GM12878 (cell line): ENCODE data around the gene BPIFA3. TPM values are rescaled to one million over a fixed set of nuclear protein-coding genes. Genes with fewer than 3 reads are reported as not detected.

ENCODE experiments used
- ATAC-seq: fragments of 200-7000 bp; cut with Tn5 transposase; 3 replicates; pipeline ENCODE4 v1.9.1; 2020; ENCODE audit warnings: mild to moderate bottlenecking, moderate library complexity
- BruUV-seq: library from RNA; stranded (reverse); fragments of 400-500 nt; replicated peaks from 2 replicates; lab custom pipeline; 2021; lab: Mats Ljungman, UMichigan
- CTCF ChIA-PET: fragments of 300-600 bp; sonication (Branson Sonifier 250); formaldehyde crosslinking; extraction: SDS; loops from one replicate; lab custom pipeline; 2021; ENCODE audit warnings: inconsistent platforms; lab: Yijun Ruan, JAX
- POLR2A ChIA-PET: fragments of 350-600 bp; formaldehyde crosslinking; extraction: SDS; loops from one replicate; lab custom pipeline; 2021; ENCODE audit warnings: inconsistent platforms; lab: Charles Lee
- RAD21 ChIA-PET: fragments of 300-600 bp; sonication (Branson Sonifier 250); formaldehyde crosslinking; loops from one replicate; lab custom pipeline; 2023; ENCODE audit warnings: antibody characterized with exemption; ENCODE audit not compliant: unreplicated experiment; lab: Charles Lee
- SMC1A ChIA-PET: fragments of 300-600 bp; sonication (Branson Sonifier 250); formaldehyde crosslinking; loops from one replicate; lab custom pipeline; 2023; ENCODE audit not compliant: unreplicated experiment, uncharacterized antibody; lab: Charles Lee
- DNase-seq: peaks from one replicate; pipeline ENCODE4 v3.0.0-alpha.2; 2011; ENCODE audit warnings: low read depth, low spot score
- FAIRE-seq: peaks from 3 replicates; lab custom pipeline; 2011; peaks lifted over from hg19 to GRCh38; lab: Jason Lieb, UNC
- H2AFZ ChIP-seq: 2 replicates; pipeline ENCODE4 v1.6.0; 2011; ENCODE audit warnings: low read depth, low read length, control low read depth; ENCODE audit not compliant: control insufficient read depth
- H3K27ac ChIP-seq: 2 replicates; pipeline ENCODE4 v1.5.1; 2011; ENCODE audit warnings: control low read depth; ENCODE audit not compliant: control insufficient read depth, insufficient read depth
- H3K27me3 ChIP-seq, 2 experiments: replicated peaks in 1 of 2; 2 replicates each; pipeline versions ENCODE4 v1.6.0 to v1.6.1; 2011; ENCODE audit warnings: low read length in 1 of 2; ENCODE audit not compliant: control insufficient read depth in 2 of 2, insufficient read depth in 2 of 2
- H3K36me3 ChIP-seq, 2 experiments: 2 replicates each; pipeline ENCODE4 v1.5.1; 2011; ENCODE audit warnings: low read length in 1 of 2; ENCODE audit not compliant: control insufficient read depth in 2 of 2, insufficient read depth in 2 of 2
- H3K4me1 ChIP-seq: 2 replicates; pipeline ENCODE4 v1.6.1; 2011; ENCODE audit warnings: mild to moderate bottlenecking, low read length, moderate library complexity, mixed read lengths; ENCODE audit not compliant: control insufficient read depth, insufficient read depth
- H3K4me2 ChIP-seq: 2 replicates; pipeline ENCODE4 v1.6.0; 2011; ENCODE audit warnings: control low read depth; ENCODE audit not compliant: control insufficient read depth, insufficient read depth
- H3K4me3 ChIP-seq: fragments of 200-600 bp; sonication (generic); 2 replicates; pipeline ENCODE4 v1.5.1; 2016
- H3K79me2 ChIP-seq: 2 replicates; pipeline ENCODE4 v1.6.0; 2011; ENCODE audit warnings: low read length; ENCODE audit not compliant: control insufficient read depth, insufficient read depth
- H3K9ac ChIP-seq: 2 replicates; pipeline ENCODE4 v1.8.0; 2011; ENCODE audit warnings: low read length, control low read depth, mixed read lengths; ENCODE audit not compliant: control insufficient read depth, insufficient read depth
- H3K9me3 ChIP-seq: replicated peaks from 3 replicates; pipeline ENCODE4 v1.5.1; 2011; ENCODE audit warnings: mild to moderate bottlenecking, low read length; ENCODE audit not compliant: control insufficient read depth, insufficient read depth
- H4K20me1 ChIP-seq: 2 replicates; pipeline ENCODE4 v1.6.0; 2011; ENCODE audit not compliant: control insufficient read depth, insufficient read depth
- LARP7 ChIP-seq: fragments of 450-650 bp; IDR thresholded peaks from 2 replicates; pipeline ENCODE4 v1.6.1; 2017; ENCODE audit warnings: mild to moderate bottlenecking
- NFYB ChIP-seq: IDR thresholded peaks from 2 replicates; pipeline ENCODE4 v1.6.1; 2011; ENCODE audit warnings: low read depth, mild to moderate bottlenecking, low read length, improper control_type of control experiment, moderate library complexity; ENCODE audit not compliant: insufficient read depth
- POLR2A ChIP-seq: IDR thresholded peaks from 2 replicates; pipeline ENCODE4 v1.6.1; 2011; ENCODE audit warnings: low read depth, mild to moderate bottlenecking, low read length
- SIX5 ChIP-seq: IDR thresholded peaks from 2 replicates; pipeline ENCODE4 v1.6.1; 2011; ENCODE audit warnings: mild to moderate bottlenecking, low read depth, low read length, moderate library complexity; ENCODE audit not compliant: severe bottlenecking
- SP1 ChIP-seq: IDR thresholded peaks from one replicate; pipeline ENCODE4 v1.6.1; 2011; ENCODE audit warnings: low read depth, low read length
- SREBF2 ChIP-seq: IDR thresholded peaks from 2 replicates; pipeline ENCODE4 v1.6.1; 2012; ENCODE audit warnings: mild to moderate bottlenecking, low read length
- TCF7 ChIP-seq: IDR thresholded peaks from 2 replicates; pipeline ENCODE4 v1.6.1; 2014; ENCODE audit warnings: antibody characterized with exemption, borderline replicate concordance
- YBX1 ChIP-seq: fragments of 450-650 bp; IDR thresholded peaks from 2 replicates; pipeline ENCODE4 v1.6.1; 2016; ENCODE audit warnings: antibody characterized with exemption
- ZBTB33 ChIP-seq: fragments of 450-650 bp; IDR thresholded peaks from 2 replicates; pipeline ENCODE4 v1.6.1; 2017; ENCODE audit warnings: mild to moderate bottlenecking
- ZBTB4 ChIP-seq: fragments of 450-650 bp; formaldehyde crosslinking; IDR thresholded peaks from 2 replicates; pipeline ENCODE4 v1.4.0; 2022; ENCODE audit warnings: mild to moderate bottlenecking, moderate library complexity
- ZNF274 ChIP-seq: IDR thresholded peaks from one replicate; pipeline ENCODE4 v1.8.0; 2011; ENCODE audit not compliant: insufficient read length, insufficient read depth
- WGBS: methylation state at CpG from one replicate; pipeline ENCODE4 v1.1.6; 2016; ENCODE audit warnings: low lambda C conversion rate; ENCODE audit not compliant: insufficient replicate concordance, insufficient coverage; ENCODE audit errors: missing lambda C conversion rate; 5-methylcytosine and 5-hydroxymethylcytosine counted together
- in situ Hi-C: fragments of 300-500 bp; cut with MboI; formaldehyde crosslinking; loops from 9 replicates; pipeline ENCODE4 v1.14.3; 2018; ENCODE audit warnings: mixed read lengths
- intact Hi-C: fragments of 100-400 bp; cut with micrococcal nuclease; formaldehyde crosslinking; loops from one replicate; pipeline ENCODE4 v1.14.2; 2022; ENCODE audit not compliant: unreplicated experiment
- polyA plus RNA-seq, 11 experiments: library from polyadenylated mRNA; depleted of rRNA in 4 of 11; unstranded in 6 of 11; stranded (reverse) in 5 of 11; fragments of >200 nt; fragmentation: Nextera tagmentation in 4 of 11; fragmentation: Illumina TruSeq in 1 of 11; extraction: Ambion mirVana in 4 of 11; extraction: Trizol in 1 of 11; gene quantifications; 1 replicate in 1 of 11; 2 replicates in 10 of 11; pipeline versions ENCODE4 v1.2.1 to v1.2.3, GENCODE V29; 2011 to 2016; ENCODE audit warnings: inconsistent platforms in 2 of 11, missing spikeins in 2 of 11, low read depth in 1 of 11
- total RNA-seq, 4 experiments: library from RNA; depleted of rRNA in 3 of 4; stranded (reverse); fragments of >200 nt in 3 of 4; fragmentation: Illumina TruSeq in 1 of 4; extraction: Trizol in 1 of 4; gene quantifications; 2 replicates each; pipeline versions ENCODE4 v1.2.1 to v1.2.3, GENCODE V29; 2013 to 2021

BPIFA3 gene
- total and polyA plus RNA-seq, 10 of the 15 experiments (the other 5 are each of a cell fraction or from before 2014, with no cell fraction given) = not detected

DNA sequence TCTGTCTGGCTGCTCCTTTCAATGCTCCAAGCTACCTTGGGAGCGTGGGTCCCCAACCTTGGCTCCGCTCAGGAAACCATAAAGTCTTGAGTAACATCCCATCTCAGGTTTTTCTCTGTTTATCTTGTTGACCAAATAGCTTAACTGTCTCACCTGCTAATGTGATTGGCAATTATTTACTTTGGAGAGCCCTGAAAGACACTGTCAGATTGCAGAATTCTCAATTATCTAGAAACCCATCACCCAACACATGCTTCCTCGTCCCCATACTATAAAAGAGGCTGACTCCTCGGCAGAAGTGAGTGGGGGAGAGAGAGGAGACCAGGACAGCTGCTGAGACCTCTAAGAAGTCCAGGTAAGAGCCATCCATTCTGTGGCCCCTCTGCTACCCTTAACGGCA lies 18.5 kb downstream of the BPIFA3 start, which contains the start of gene BPIFA1:
TSS of gene BPIFA1 (plus strand) at position 301 of the 400 bp plus-strand sequence. CDS start 1,716 bp downstream, outside the sequence.
- RAD21 ChIA-PET = no interaction called here
- intact Hi-C loops = no loop called here
- in situ Hi-C loops = no loop called here
- Histone ChIP-seq H2AFZ (no peak within 1 kb of the TSS), H3K36me3 (no peaks in the 10 kb centered on the region), H3K79me2 (no peaks in the 10 kb centered on the region), H3K4me1 (no peaks in the 10 kb centered on the region), H3K27me3 (no peaks in the 10 kb centered on the region; a peak in 2 of 4 replicates), H3K9me3 (no peaks in the 10 kb centered on the region), H4K20me1 (no peaks in the 10 kb centered on the region), H3K27ac (no peak within 1 kb of the TSS), H3K9ac (no peak within 1 kb of the TSS), H3K4me3 (no peak within 1 kb of the TSS), H3K4me2 (no peak within 1 kb of the TSS)
- CTCF ChIA-PET = no interaction called here
- POLR2A ChIA-PET = no interaction called here
- SMC1A ChIA-PET = no interaction called here
- DNase-seq = no peak
- BruUV-seq = no TSS peak
- ATAC-seq = no peak
- FAIRE-seq = no peak
- no peak for TF ChIP-seq ZBTB4 (CRISPR knock-in tag)
- no peak for TF ChIP-seq TCF7
- TF ChIP-seq YBX1 = no peak
- no peak for TF ChIP-seq POLR2A
- TF ChIP-seq SIX5 = no peak
- TF ChIP-seq SP1 = no peak
- WGBS = 36% methylated on average over 5 of the region's 5 CpGs

DNA sequence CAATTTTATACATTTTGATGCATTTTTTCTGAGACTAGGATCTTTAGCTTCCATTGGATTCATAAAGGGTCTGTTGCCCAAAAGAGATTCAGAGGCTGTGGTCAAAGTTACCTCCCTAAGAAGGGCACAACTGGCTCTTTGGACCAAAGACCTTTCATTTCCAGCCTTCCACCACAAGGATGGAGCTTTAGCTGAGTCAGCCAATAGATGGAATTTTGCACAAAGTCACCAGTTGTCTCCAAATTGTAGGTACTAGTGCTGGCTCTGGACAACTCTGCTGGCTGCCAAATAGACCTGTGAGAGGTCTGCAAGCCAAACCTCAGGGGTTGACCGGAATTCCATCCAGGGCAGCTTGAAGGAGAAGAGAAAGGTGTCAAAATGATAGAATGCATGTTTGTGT lies 19.2 kb downstream of the BPIFA3 start:
- Histone ChIP-seq H4K20me1 (no peaks in the 10 kb centered on the region), H2AFZ (no peak overlapping the region), H3K9ac (no peak overlapping the region), H3K27me3 (no peaks in the 10 kb centered on the region; a peak in 2 of 4 replicates), H3K4me1 (no peaks in the 10 kb centered on the region), H3K36me3 (no peaks in the 10 kb centered on the region), H3K9me3 (no peaks in the 10 kb centered on the region), H3K4me3 (no peak overlapping the region), H3K27ac (no peak overlapping the region), H3K4me2 (no peak overlapping the region), H3K79me2 (no peaks in the 10 kb centered on the region)
- RAD21 ChIA-PET = no interaction called here
- POLR2A ChIA-PET = no interaction called here
- in situ Hi-C loops (no loop called here), intact Hi-C loops (no loop called here)
- SMC1A ChIA-PET = no interaction called here
- TF ChIP-seq ZNF274 (no peak), SREBF2 (no peak), ZBTB33 (no peak), SIX5 (no peak), NFYB (no peak), LARP7 (no peak)
- CTCF ChIA-PET = no interaction called here
- FAIRE-seq (no peak), ATAC-seq (no peak), DNase-seq (no peak)
- no TSS peak for BruUV-seq
- WGBS = 0% methylated on average over 1 of the region's 1 CpG
